Activated naive CD8-positive, alpha-beta T cell treated with anti-CD3 and anti-CD28 coated beads, Interleukin-2, amount 50 U/mL, for 16 hours (primary cell): Measurements from ENCODE around the gene ITGAL.
"Not testable (repeated sequence)": the region's sequence is repeated elsewhere in the genome, so short reads cannot be mapped to it uniquely, and the experiment has no call there.

Experiments
- DNase-seq: peaks from one replicate; pipeline ENCODE4 v3.0.0-alpha.2; 2020; ENCODE audit warnings: low read depth, low spot score

Gene ITGAL

GRCh38 chr16:30457743-30458560, 14.6 kb upstream of the ITGAL start:
- no peak for DNase-seq

- DNase-seq: peak; percentile 79
These were observed 13.8 kb upstream of the ITGAL start for GRCh38 chr16:30458561-30459394.

GRCh38 chr16:30459456-30459855, 13.1 kb upstream of the ITGAL start:
- no peak for DNase-seq

GRCh38 chr16:30461426-30461825, 11.1 kb upstream of the ITGAL start:
- DNase-seq: not testable (repeated sequence)

- DNase-seq: no peak
These were observed 8.5 kb upstream of the ITGAL start for GRCh38 chr16:30464078-30464477.

GRCh38 chr16:30470170-30470512, 2.4 kb upstream of the ITGAL start:
- DNase-seq: no peak

- no peak for DNase-seq
These were observed 1.9 kb upstream of the ITGAL start for GRCh38 chr16:30470632-30470995.

GRCh38 chr16:30473231-30474073, 910 bp downstream of the ITGAL start:
- peak; percentile 35 for DNase-seq

GRCh38 chr16:30474074-30474452, 1.5 kb downstream of the ITGAL start:
- no peak for DNase-seq

- DNase-seq: no peak
These were observed 2.1 kb downstream of the ITGAL start for GRCh38 chr16:30474684-30475083.

GRCh38 chr16:30476991-30477390, 4.4 kb downstream of the ITGAL start:
- no peak for DNase-seq

GRCh38 chr16:30477773-30478172, 5.2 kb downstream of the ITGAL start:
- DNase-seq: not testable (repeated sequence)

GRCh38 chr16:30478766-30479478, 6.4 kb downstream of the ITGAL start:
- no peak for DNase-seq

- DNase-seq: no peak
These were observed 8.8 kb downstream of the ITGAL start for GRCh38 chr16:30481381-30481780.

GRCh38 chr16:30482366-30482765, 9.8 kb downstream of the ITGAL start:
- no peak for DNase-seq

GRCh38 chr16:30484887-30485286, 12.3 kb downstream of the ITGAL start:
- DNase-seq: no peak

GRCh38 chr16:30485818-30486436, 13.4 kb downstream of the ITGAL start:
- DNase-seq: no peak

- DNase-seq: no peak
These were observed 16.4 kb downstream of the ITGAL start for GRCh38 chr16:30488764-30489605.

- DNase-seq: no peak
These were observed 17.7 kb downstream of the ITGAL start for GRCh38 chr16:30490210-30490609.

- DNase-seq: no peak
These were observed 18.7 kb downstream of the ITGAL start for GRCh38 chr16:30491229-30491628.
